Progenitor cell of endocrine pancreas (in vitro differentiated cells): ENCODE results near the gene MGAT4B. TPM values are rescaled to one million over a fixed set of nuclear protein-coding genes. Genes with fewer than 3 reads are reported as not detected.
"Not testable (repeated sequence)": the region's sequence is repeated elsewhere in the genome, so short reads cannot be mapped to it uniquely, and the experiment has no call there.

Experiments
- DNase-seq: peaks from one replicate; pipeline ENCODE4 v3.0.0; 2021; ENCODE audit warnings: low spot score; ENCODE audit not compliant: unreplicated experiment
- H3K27ac Mint-ChIP-seq: 2 replicates; pipeline ENCODE4 v1.8.0; 2021; ENCODE audit warnings: mild to moderate bottlenecking, moderate library complexity, mixed read lengths
- H3K27me3 Mint-ChIP-seq: 2 replicates; pipeline ENCODE4 v1.8.0; 2021; ENCODE audit warnings: mixed read lengths
- H3K36me3 Mint-ChIP-seq: 2 replicates; pipeline ENCODE4 v1.8.0; 2022; ENCODE audit warnings: mixed read lengths; ENCODE audit not compliant: insufficient read depth
- H3K4me1 Mint-ChIP-seq: 2 replicates; pipeline ENCODE4 v1.8.0; 2021; ENCODE audit warnings: low read depth, mixed read lengths
- H3K4me3 Mint-ChIP-seq: 2 replicates; pipeline ENCODE4 v1.8.0; 2021; ENCODE audit warnings: low read depth, mild to moderate bottlenecking, moderate library complexity, mixed read lengths
- H3K9me3 Mint-ChIP-seq: 2 replicates; pipeline ENCODE4 v1.8.0; 2021; ENCODE audit warnings: low read depth, mixed read lengths
- total RNA-seq: library from RNA; stranded (reverse); gene quantifications from 2 replicates; pipeline ENCODE4 v1.2.1, GENCODE V29; 2021
- TF ChIP-seq, protein P1 (sequence below): fragments of 200-600 bp; sonication (generic); IDR thresholded peaks from one replicate; pipeline ENCODE4 v1.5.0; 2021; ENCODE audit warnings: antibody characterized with exemption, mild to moderate bottlenecking; ENCODE audit not compliant: unreplicated experiment

MGAT4B gene
- total RNA-seq, 1 donor from 2014 or later: 159 TPM

DNA sequence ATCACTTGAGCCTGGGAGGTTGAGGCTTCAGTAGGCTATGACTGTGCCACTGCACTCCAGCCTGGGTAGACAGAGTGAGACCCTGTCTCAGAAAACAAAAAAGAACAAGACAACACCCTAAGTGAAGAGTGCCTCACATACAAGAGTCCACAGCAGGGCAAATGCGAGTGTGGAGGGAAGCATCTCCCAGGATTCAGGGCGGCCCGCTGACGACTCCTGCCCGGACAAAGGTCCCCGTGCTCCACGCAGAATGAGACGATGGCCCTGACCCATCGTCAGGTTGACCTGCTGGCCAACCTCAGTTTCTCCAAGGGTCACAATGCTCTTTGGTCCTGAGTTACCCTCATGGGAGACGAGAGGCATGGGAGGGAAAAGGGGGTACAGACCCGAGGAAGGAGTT lies 33.7 kb upstream of the MGAT4B start:
- TF ChIP-seq, protein P1, sequence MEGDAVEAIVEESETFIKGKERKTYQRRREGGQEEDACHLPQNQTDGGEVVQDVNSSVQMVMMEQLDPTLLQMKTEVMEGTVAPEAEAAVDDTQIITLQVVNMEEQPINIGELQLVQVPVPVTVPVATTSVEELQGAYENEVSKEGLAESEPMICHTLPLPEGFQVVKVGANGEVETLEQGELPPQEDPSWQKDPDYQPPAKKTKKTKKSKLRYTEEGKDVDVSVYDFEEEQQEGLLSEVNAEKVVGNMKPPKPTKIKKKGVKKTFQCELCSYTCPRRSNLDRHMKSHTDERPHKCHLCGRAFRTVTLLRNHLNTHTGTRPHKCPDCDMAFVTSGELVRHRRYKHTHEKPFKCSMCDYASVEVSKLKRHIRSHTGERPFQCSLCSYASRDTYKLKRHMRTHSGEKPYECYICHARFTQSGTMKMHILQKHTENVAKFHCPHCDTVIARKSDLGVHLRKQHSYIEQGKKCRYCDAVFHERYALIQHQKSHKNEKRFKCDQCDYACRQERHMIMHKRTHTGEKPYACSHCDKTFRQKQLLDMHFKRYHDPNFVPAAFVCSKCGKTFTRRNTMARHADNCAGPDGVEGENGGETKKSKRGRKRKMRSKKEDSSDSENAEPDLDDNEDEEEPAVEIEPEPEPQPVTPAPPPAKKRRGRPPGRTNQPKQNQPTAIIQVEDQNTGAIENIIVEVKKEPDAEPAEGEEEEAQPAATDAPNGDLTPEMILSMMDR: no peak
- Mint-ChIP-seq H3K36me3 (peaks cover 48% of the 10 kb centered on the region), H3K27ac (peak overlapping the region; percentile 41), H3K4me3 (no peak overlapping the region), H3K4me1 (no peaks in the 10 kb centered on the region), H3K9me3 (peaks cover 5% of the 10 kb centered on the region), H3K27me3 (no peaks in the 10 kb centered on the region)
- DNase-seq: no peak

DNA sequence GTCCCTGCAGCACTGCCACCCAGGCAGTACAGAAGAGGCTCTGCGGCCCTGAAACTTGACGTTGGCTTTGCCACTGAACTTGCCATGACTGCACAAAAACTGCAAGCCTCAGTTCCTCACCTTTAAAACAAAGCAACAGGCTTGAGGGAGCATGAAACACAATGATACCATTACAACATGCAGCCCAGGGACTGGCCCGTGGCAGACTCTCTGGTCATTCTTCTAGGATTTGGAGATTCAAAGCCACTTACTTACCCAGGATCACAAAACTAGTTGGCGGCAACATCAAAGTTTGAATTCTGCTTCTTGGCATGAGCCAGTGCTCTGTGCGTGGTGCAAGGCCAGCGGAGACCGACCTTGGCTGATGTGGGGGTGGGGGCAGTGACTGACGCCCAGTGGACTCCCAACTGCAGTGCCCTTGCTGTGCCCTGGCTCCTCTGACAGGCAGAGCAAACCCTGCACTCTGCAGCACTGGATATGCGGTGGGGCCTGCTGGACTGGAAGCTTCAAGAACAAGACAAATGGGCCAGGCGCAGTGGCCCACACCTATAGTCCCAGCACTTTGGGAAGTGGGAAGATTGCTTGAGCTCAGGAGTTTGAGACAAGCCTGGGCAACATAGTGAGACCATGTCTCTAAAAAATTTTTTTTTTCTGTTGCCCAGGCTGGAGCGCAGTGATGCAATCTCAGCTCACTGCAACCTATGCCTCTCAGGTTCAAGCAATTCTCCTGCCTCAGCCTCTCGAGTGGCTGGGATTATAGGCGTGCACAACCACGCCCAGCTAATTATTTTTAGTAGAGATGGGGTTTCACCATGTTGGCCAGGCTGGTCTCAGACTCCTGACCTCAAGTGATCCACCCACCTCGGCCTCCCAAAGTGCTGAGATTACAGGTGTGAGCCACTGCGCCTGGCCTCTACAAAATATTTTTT lies 32.9 kb upstream of the MGAT4B start:
- Mint-ChIP-seq H3K36me3 (peaks cover 44% of the 10 kb centered on the region), H3K4me3 (no peak overlapping the region), H3K27ac (no peak overlapping the region), H3K27me3 (no peaks in the 10 kb centered on the region), H3K9me3 (no peaks in the 10 kb centered on the region), H3K4me1 (no peaks in the 10 kb centered on the region)
- DNase-seq: no peak
- TF ChIP-seq, protein P1: no peak

DNA sequence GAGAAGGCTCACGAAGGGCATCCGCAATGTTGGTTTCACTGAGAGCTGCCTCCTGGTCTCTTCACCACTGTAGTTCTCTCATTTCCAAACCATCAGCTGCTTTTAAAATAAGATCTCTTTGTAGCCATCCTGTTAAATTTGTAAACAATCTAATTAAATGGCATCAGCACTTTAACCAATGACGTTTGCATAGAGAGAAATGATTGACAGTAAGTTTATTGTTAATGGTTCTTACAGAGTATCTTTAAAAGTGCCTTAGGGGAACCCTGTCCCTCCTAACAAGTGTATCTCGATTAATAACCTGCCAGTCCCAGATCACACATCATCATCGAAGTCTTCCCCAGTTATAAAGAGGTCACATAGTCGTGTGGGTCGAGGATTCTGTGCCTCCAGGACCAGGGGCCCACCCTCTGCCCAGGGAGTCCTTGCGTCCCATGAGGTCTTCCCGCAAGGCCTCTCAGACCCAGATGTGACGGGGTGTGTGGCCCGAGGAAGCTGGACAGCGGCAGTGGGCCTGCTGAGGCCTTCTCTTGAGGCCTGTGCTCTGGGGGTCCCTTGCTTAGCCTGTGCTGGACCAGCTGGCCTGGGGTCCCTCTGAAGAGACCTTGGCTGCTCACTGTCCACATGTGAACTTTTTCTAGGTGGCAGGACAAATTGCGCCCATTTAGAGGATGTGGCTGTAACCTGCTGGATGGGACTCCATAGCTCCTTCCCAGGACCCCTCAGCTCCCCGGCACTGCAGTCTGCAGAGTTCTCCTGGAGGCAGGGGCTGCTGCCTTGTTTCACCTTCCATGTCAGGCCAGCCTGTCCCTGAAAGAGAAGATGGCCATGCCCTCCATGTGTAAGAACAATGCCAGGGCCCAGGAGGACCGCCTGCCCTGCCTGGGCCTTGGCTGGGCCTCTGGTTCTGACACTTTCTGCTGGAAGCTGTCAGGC lies 30.7 kb upstream of the MGAT4B start:
- Mint-ChIP-seq H3K4me1 (no peaks in the 10 kb centered on the region), H3K36me3 (peaks cover 41% of the 10 kb centered on the region), H3K27me3 (no peaks in the 10 kb centered on the region), H3K27ac (no peak overlapping the region), H3K9me3 (no peaks in the 10 kb centered on the region), H3K4me3 (no peak overlapping the region)
- TF ChIP-seq, protein P1: no peak
- no peak for DNase-seq

DNA sequence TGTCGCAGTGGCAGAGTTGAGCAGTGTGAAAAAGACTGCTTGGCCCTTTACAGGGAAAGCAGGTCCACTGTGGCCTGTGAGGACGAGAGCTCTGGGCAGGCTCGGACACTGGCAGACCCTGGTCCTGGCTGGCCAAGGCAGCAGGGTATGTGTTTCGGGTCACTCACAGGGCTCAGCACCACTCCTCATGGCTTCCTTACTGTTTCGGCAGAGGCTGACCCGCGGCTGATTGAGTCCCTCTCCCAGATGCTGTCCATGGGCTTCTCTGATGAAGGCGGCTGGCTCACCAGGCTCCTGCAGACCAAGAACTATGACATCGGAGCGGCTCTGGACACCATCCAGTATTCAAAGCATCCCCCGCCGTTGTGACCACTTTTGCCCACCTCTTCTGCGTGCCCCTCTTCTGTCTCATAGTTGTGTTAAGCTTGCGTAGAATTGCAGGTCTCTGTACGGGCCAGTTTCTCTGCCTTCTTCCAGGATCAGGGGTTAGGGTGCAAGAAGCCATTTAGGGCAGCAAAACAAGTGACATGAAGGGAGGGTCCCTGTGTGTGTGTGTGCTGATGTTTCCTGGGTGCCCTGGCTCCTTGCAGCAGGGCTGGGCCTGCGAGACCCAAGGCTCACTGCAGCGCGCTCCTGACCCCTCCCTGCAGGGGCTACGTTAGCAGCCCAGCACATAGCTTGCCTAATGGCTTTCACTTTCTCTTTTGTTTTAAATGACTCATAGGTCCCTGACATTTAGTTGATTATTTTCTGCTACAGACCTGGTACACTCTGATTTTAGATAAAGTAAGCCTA lies 29.8 kb upstream of the MGAT4B start:
- Mint-ChIP-seq H3K4me1 (no peaks in the 10 kb centered on the region), H3K36me3 (peaks cover 40% of the 10 kb centered on the region), H3K4me3 (no peak overlapping the region), H3K27ac (no peak overlapping the region), H3K9me3 (no peaks in the 10 kb centered on the region), H3K27me3 (no peaks in the 10 kb centered on the region)
- DNase-seq: no peak
- TF ChIP-seq, protein P1: no peak

DNA sequence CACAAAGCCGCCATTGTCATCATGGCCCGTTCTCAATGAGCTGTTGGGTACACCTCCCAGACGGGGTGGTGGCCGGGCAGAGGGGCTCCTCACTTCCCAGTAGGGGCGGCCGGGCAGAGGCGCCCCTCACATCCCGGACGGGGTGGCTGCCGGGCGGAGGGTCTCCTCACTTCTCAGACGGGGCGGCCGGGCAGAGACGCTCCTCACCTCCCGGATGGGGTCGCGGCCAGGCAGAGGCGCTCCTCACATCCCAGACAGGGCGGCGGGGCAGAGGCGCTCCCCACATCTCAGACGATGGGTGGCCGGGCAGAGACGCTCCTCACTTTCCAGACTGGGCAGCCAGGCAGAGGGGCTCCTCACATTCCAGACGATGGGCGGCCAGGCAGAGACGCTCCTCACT lies 28.2 kb upstream of the MGAT4B start:
- not testable (repeated sequence) for H3K27ac Mint-ChIP-seq, H3K4me3 Mint-ChIP-seq, DNase-seq, H3K27me3 Mint-ChIP-seq, H3K4me1 Mint-ChIP-seq, H3K9me3 Mint-ChIP-seq
- peaks cover 40% of the 10 kb centered on the region for H3K36me3 Mint-ChIP-seq
